Cardiac fibroblast (primary cell): Measurements from ENCODE around the gene ST14.
"Not testable (repeated sequence)": the region's sequence is repeated elsewhere in the genome, so short reads cannot be mapped to it uniquely, and the experiment has no call there.

ENCODE experiments used
- DNase-seq, 2 donors: peaks; one replicate each; pipeline versions ENCODE4 v3.0.0 to v3.0.0-alpha.2; 2010; ENCODE audit warnings: low read depth in 2 of 2
- H3K4me3 ChIP-seq, 2 donors: replicated peaks in 1 of 2; 1 replicate in 1 of 2; 2 replicates in 1 of 2; pipeline ENCODE4 v1.5.1; 2011; ENCODE audit warnings: low read depth in 2 of 2, low read length in 2 of 2, mild to moderate bottlenecking in 2 of 2, moderate library complexity in 1 of 2
- TF ChIP-seq, protein P1 (sequence below): IDR thresholded peaks from one replicate; pipeline ENCODE4 v1.5.1; 2011; ENCODE audit warnings: low read depth, mild to moderate bottlenecking, low read length, inconsistent platforms

ST14 gene

GRCh38 chr11:130244848-130245247 lies 85.3 kb downstream of the ST14 start:
- no peak overlapping the region for H3K4me3 ChIP-seq
- DNase-seq: no peak
- TF ChIP-seq, protein P1, sequence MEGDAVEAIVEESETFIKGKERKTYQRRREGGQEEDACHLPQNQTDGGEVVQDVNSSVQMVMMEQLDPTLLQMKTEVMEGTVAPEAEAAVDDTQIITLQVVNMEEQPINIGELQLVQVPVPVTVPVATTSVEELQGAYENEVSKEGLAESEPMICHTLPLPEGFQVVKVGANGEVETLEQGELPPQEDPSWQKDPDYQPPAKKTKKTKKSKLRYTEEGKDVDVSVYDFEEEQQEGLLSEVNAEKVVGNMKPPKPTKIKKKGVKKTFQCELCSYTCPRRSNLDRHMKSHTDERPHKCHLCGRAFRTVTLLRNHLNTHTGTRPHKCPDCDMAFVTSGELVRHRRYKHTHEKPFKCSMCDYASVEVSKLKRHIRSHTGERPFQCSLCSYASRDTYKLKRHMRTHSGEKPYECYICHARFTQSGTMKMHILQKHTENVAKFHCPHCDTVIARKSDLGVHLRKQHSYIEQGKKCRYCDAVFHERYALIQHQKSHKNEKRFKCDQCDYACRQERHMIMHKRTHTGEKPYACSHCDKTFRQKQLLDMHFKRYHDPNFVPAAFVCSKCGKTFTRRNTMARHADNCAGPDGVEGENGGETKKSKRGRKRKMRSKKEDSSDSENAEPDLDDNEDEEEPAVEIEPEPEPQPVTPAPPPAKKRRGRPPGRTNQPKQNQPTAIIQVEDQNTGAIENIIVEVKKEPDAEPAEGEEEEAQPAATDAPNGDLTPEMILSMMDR: no peak

DNA sequence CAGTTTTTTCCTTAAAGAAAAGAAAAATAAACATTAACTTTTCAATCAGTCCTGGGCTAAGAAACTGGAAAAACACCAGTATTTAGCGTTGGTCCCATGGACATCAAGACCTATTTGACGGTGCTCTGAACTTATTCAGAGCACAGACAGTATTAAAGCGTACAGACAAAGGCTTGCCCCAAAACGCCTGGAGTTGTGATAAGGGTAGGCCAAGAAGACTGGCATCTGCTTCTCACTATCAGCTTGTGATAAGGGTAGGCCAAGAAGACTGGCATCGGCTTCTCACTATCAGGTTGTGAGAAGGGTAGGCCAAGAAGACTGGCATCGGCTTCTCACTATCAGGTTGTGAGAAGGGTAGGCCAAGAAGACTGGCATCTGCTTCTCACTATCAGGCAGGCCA lies 85.8 kb downstream of the ST14 start:
- not testable (repeated sequence) for DNase-seq, H3K4me3 ChIP-seq

DNA sequence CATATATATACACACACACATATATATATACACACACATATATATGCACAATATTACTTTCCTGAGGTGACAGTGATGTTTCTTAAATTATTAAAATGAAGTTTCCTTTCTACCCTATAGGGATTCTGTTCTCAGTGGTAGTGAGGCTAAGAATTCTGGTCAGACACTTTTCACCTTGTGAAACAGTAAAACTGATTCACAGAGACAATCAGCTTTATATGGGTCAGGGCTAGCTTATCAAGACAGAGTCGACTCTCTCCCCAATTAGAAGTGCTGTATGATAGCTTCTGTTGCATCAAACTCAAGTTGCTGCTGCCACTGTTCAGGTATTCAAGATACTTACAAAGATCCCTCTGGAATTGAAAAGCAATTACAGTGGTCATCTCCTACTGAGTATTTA lies 86.7 kb downstream of the ST14 start:
- TF ChIP-seq, protein P1: no peak
- DNase-seq: no peak
- no peak overlapping the region for H3K4me3 ChIP-seq

DNA sequence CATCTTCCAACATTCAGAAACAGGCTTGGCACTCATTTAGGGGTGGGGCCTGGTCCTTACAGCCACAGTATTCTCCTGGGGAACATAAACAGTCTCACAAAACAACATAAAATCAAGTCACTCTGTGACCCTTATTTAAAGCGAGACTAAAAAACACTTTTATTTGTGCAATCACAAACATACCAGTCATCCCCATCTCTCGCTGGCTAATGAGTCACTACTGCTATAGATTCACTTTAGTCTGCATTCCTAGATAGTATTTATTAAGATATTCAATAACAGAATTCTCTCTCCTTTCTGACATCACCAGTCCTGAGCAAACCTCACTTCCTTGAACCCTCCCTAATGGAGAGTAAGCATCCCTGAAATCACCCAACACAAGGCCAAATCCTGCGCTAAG lies 87.2 kb downstream of the ST14 start:
- DNase-seq: peak; percentile 11 to 50
- no peak overlapping the region for H3K4me3 ChIP-seq
- TF ChIP-seq, protein P1: no peak

DNA sequence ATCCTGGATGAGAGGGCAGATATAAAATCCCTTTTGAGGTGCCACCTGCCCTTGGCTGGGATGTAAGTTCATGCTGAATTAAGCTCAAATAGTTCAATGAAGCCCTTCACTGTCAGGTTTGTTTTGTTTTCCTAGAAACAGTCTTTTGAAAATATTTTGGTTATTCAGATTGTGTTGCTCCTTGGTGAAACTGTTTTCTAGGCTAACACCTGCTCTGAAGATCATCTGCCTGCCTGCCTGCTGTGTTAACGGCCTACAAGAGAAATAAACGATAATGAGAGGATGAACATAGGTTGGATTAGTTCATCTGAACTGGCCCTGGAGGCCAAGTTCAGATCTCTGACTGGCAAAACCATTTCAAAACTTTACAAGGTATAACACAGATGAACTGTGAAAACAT lies 87.7 kb downstream of the ST14 start:
- no peak overlapping the region for H3K4me3 ChIP-seq
- DNase-seq: no peak
- TF ChIP-seq, protein P1: no peak

DNA sequence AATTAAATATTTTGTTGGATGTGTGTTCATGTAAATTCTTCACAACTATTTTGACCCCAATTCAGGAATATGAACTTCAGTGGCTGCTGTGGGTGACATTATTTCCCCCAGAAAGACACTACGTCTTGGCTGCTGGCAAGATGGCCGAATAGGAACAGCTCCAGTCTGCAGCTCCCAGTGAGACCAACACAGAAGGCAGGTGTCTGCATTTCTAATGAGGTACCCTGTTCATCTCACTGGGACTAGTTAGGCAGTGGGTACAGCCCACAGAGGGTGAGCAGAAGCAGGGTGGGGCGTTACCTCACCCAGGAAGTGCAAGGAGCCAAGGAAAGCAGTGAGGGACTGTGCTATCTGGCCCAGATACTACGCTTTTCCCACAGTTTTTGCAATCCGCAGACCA lies 89.8 kb downstream of the ST14 start:
- no peak overlapping the region for H3K4me3 ChIP-seq
- DNase-seq: no peak
- TF ChIP-seq, protein P1: no peak

DNA sequence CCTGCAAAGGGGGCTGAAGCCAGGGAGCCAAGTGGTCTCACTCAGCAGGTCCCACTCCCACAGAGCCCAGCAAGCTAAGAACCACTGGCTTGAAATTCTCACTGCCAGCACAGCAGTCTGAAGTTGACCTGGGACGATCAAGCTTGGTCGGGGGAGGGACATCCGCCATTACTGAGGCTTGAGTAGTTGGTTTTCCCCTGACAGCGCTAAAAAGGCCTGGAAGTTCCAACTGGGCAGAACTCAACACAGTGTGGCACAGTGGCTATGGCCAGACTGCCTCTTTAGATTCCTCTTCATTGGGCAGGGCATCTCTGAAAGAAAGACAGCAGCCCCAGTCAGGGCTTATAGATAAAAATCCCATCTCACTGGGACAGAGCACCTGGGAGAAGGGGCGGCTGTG lies 90.3 kb downstream of the ST14 start:
- H3K4me3 ChIP-seq, DNase-seq: not testable (repeated sequence)

DNA sequence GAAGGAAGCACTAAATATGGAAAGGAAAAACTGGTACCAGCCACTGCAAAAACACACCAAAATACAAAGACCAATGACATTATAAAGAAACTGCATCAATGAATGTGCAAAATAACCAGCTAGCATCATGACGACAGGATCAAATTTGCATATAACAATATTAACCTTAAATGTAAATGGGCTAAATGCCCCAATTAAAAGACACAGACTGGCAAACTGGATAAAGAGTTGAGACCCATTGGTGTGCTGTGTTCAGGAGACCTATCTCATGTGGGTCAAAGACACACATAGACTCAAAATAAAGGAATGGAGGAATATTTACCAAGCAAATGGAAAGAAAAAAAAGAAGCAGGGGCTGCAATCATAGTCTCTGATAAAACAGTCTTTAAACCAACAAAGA lies 92.2 kb downstream of the ST14 start:
- DNase-seq, H3K4me3 ChIP-seq: not testable (repeated sequence)
